DND-41 (cell line): ENCODE results near the gene UBE2H.

Experiments
- EZH2 ChIP-seq: IDR thresholded peaks from 3 replicates; pipeline ENCODE4 v1.6.1; 2012; ENCODE audit warnings: borderline replicate concordance, low read depth, mild to moderate bottlenecking, moderate library complexity, low read length, inconsistent platforms; ENCODE audit not compliant: severe bottlenecking
- TF ChIP-seq, protein P1 (sequence below): IDR thresholded peaks from 2 replicates; pipeline ENCODE4 v1.5.1; 2012; ENCODE audit warnings: borderline replicate concordance, low read length, moderate library complexity, mild to moderate bottlenecking; ENCODE audit not compliant: poor library complexity, severe bottlenecking; ENCODE audit errors: extremely low read depth

GRCh38 chr7:129955993-129956543 is 3.3 kb upstream of the UBE2H start:
- TF ChIP-seq, protein P1, sequence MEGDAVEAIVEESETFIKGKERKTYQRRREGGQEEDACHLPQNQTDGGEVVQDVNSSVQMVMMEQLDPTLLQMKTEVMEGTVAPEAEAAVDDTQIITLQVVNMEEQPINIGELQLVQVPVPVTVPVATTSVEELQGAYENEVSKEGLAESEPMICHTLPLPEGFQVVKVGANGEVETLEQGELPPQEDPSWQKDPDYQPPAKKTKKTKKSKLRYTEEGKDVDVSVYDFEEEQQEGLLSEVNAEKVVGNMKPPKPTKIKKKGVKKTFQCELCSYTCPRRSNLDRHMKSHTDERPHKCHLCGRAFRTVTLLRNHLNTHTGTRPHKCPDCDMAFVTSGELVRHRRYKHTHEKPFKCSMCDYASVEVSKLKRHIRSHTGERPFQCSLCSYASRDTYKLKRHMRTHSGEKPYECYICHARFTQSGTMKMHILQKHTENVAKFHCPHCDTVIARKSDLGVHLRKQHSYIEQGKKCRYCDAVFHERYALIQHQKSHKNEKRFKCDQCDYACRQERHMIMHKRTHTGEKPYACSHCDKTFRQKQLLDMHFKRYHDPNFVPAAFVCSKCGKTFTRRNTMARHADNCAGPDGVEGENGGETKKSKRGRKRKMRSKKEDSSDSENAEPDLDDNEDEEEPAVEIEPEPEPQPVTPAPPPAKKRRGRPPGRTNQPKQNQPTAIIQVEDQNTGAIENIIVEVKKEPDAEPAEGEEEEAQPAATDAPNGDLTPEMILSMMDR, result no peak
- TF ChIP-seq EZH2, result no peak
